A549 (cell line): ENCODE data around the gene RHOXF1.
"Not testable (repeated sequence)": the region's sequence is repeated elsewhere in the genome, so short reads cannot be mapped to it uniquely, and the experiment has no call there.

Source experiments
- EP300 ChIP-seq, 2 experiments: fragments of >200 bp; sonication (Bioruptor Twin); formaldehyde crosslinking; IDR thresholded peaks; 2 replicates in 1 of 2; 3 replicates in 1 of 2; pipeline ENCODE4 v1.6.1; 2016 to 2017
- KDM5A ChIP-seq: fragments of 200-600 bp; sonication (generic); IDR thresholded peaks from 2 replicates; pipeline ENCODE4 v1.6.1; 2016; ENCODE audit warnings: antibody characterized with exemption, mild to moderate bottlenecking
- PHF8 ChIP-seq: fragments of 200-600 bp; sonication (generic); IDR thresholded peaks from 2 replicates; pipeline ENCODE4 v1.6.1; 2016; ENCODE audit warnings: low read depth, mild to moderate bottlenecking, antibody characterized with exemption, moderate library complexity, borderline replicate concordance
- POLR2A ChIP-seq: IDR thresholded peaks from 2 replicates; pipeline ENCODE4 v1.6.1; 2012; ENCODE audit warnings: mild to moderate bottlenecking, low read length
- POLR2AphosphoS2 ChIP-seq: conservative IDR thresholded peaks from 2 replicates; pipeline ENCODE4 v1.6.1; 2012; ENCODE audit warnings: low read length, improper control_type of control experiment, inconsistent platforms
- RAD21 ChIP-seq, 2 experiments: fragments of >200 bp in 1 of 2; sonication (Bioruptor Twin) in 1 of 2; formaldehyde crosslinking in 1 of 2; IDR thresholded peaks in 1 of 2; conservative IDR thresholded peaks in 1 of 2; 2 replicates in 1 of 2; 3 replicates in 1 of 2; pipeline ENCODE4 v1.6.1; 2012 to 2018; ENCODE audit warnings: inconsistent platforms in 1 of 2
- RARB ChIP-seq: fragments of 250-450 bp; sonication (Bioruptor Pico); IDR thresholded peaks from 2 replicates; pipeline ENCODE4 v1.8.0; 2021; ENCODE audit warnings: mild to moderate bottlenecking, moderate library complexity
- TF ChIP-seq, protein P1 (sequence below): fragments of 200-600 bp; sonication (generic); IDR thresholded peaks from 2 replicates; pipeline ENCODE4 v1.6.1; 2016; ENCODE audit warnings: antibody characterized with exemption, mild to moderate bottlenecking, moderate library complexity
- TF ChIP-seq, protein P2 (sequence below): IDR thresholded peaks from 2 replicates; pipeline ENCODE4 v1.6.1; 2012
- TF ChIP-seq, protein P3 (sequence below): fragments of >200 bp; sonication (Bioruptor Twin); formaldehyde crosslinking; IDR thresholded peaks from 3 replicates; pipeline ENCODE4 v1.5.1; 2016
- TF ChIP-seq, protein P4 (sequence below): IDR thresholded peaks from 2 replicates; pipeline ENCODE4 v1.6.1; 2012

DNA sequence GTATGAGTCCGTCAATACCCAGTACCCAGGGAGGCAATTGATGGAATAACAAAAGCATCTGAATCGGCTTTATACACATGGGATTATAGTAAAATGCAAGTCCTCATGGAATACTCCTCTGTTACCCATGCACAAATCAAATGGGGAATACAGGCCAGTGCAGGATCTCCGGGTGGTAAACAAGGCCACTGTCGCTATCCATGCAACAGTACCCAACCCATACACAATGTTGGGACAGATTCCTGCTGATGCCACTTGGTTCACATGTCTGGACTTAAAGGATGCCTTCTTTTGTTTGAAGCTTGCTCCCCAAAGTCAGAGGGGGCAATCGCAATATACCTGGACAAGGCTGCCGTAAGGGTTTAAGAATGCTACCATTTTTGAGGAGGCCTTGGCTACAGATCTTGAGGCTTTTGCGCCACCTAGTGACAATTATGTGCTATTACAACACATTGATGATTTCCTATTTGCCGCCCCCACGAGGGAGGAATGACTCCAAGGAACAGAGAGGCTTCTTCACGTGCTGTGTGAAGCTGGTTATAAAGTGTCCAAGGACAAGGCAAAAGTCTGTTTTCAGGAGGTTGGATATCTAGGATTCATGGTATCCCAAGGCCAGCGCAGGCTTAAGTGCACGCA is 34.5 kb upstream of the RHOXF1 start:
- not testable (repeated sequence) for TF ChIP-seq PHF8; POLR2A; RARB (CRISPR knock-in tag); EP300 (IDR thresholded peaks at IDR 0.05); POLR2AphosphoS2; KDM5A; RAD21 (conservative IDR thresholded peaks at IDR 0.05 in 1 of 2, IDR thresholded peaks at IDR 0.05 in 1 of 2)
- TF ChIP-seq, protein P1, sequence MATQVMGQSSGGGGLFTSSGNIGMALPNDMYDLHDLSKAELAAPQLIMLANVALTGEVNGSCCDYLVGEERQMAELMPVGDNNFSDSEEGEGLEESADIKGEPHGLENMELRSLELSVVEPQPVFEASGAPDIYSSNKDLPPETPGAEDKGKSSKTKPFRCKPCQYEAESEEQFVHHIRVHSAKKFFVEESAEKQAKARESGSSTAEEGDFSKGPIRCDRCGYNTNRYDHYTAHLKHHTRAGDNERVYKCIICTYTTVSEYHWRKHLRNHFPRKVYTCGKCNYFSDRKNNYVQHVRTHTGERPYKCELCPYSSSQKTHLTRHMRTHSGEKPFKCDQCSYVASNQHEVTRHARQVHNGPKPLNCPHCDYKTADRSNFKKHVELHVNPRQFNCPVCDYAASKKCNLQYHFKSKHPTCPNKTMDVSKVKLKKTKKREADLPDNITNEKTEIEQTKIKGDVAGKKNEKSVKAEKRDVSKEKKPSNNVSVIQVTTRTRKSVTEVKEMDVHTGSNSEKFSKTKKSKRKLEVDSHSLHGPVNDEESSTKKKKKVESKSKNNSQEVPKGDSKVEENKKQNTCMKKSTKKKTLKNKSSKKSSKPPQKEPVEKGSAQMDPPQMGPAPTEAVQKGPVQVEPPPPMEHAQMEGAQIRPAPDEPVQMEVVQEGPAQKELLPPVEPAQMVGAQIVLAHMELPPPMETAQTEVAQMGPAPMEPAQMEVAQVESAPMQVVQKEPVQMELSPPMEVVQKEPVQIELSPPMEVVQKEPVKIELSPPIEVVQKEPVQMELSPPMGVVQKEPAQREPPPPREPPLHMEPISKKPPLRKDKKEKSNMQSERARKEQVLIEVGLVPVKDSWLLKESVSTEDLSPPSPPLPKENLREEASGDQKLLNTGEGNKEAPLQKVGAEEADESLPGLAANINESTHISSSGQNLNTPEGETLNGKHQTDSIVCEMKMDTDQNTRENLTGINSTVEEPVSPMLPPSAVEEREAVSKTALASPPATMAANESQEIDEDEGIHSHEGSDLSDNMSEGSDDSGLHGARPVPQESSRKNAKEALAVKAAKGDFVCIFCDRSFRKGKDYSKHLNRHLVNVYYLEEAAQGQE: not testable (repeated sequence)
- TF ChIP-seq, protein P2, sequence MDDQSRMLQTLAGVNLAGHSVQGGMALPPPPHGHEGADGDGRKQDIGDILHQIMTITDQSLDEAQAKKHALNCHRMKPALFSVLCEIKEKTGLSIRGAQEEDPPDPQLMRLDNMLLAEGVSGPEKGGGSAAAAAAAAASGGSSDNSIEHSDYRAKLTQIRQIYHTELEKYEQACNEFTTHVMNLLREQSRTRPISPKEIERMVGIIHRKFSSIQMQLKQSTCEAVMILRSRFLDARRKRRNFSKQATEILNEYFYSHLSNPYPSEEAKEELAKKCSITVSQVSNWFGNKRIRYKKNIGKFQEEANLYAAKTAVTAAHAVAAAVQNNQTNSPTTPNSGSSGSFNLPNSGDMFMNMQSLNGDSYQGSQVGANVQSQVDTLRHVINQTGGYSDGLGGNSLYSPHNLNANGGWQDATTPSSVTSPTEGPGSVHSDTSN: not testable (repeated sequence)
- TF ChIP-seq, protein P3, sequence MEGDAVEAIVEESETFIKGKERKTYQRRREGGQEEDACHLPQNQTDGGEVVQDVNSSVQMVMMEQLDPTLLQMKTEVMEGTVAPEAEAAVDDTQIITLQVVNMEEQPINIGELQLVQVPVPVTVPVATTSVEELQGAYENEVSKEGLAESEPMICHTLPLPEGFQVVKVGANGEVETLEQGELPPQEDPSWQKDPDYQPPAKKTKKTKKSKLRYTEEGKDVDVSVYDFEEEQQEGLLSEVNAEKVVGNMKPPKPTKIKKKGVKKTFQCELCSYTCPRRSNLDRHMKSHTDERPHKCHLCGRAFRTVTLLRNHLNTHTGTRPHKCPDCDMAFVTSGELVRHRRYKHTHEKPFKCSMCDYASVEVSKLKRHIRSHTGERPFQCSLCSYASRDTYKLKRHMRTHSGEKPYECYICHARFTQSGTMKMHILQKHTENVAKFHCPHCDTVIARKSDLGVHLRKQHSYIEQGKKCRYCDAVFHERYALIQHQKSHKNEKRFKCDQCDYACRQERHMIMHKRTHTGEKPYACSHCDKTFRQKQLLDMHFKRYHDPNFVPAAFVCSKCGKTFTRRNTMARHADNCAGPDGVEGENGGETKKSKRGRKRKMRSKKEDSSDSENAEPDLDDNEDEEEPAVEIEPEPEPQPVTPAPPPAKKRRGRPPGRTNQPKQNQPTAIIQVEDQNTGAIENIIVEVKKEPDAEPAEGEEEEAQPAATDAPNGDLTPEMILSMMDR: not testable (repeated sequence)
- TF ChIP-seq, protein P4, sequence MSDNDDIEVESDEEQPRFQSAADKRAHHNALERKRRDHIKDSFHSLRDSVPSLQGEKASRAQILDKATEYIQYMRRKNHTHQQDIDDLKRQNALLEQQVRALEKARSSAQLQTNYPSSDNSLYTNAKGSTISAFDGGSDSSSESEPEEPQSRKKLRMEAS: not testable (repeated sequence)
